ENCODE data around the gene ACOT8. TPM values are rescaled to one million over a fixed set of nuclear protein-coding genes. Genes with fewer than 3 reads are reported as not detected.
"Not testable (repeated sequence)": the region's sequence is repeated elsewhere in the genome, so short reads cannot be mapped to it uniquely, and the experiment has no call there.

ACOT8 gene
- total RNA-seq, 4 donors from 2014 or later: 56.9 to 93.8 (median 78.3) TPM

- Histone ChIP-seq H3K4me1 (peaks cover 0 to 27% (median 3%) of the 10 kb centered on the region in 4 donors), H3K36me3 (peaks cover 0 to 8% (median 0%) of the 10 kb centered on the region in 3 donors), H3K4me3 (peak overlapping the region; percentile 53 to 72 (median 67)), H3K27me3 (no peaks in the 10 kb centered on the region), H3K9me3 (no peaks in the 10 kb centered on the region), H3K27ac (peak overlapping the region; percentile 73 to 89 (median 84))
- no peak for TF ChIP-seq POLR2A (IDR thresholded peaks at IDR 0.05)
- TF ChIP-seq, protein P1, sequence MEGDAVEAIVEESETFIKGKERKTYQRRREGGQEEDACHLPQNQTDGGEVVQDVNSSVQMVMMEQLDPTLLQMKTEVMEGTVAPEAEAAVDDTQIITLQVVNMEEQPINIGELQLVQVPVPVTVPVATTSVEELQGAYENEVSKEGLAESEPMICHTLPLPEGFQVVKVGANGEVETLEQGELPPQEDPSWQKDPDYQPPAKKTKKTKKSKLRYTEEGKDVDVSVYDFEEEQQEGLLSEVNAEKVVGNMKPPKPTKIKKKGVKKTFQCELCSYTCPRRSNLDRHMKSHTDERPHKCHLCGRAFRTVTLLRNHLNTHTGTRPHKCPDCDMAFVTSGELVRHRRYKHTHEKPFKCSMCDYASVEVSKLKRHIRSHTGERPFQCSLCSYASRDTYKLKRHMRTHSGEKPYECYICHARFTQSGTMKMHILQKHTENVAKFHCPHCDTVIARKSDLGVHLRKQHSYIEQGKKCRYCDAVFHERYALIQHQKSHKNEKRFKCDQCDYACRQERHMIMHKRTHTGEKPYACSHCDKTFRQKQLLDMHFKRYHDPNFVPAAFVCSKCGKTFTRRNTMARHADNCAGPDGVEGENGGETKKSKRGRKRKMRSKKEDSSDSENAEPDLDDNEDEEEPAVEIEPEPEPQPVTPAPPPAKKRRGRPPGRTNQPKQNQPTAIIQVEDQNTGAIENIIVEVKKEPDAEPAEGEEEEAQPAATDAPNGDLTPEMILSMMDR (IDR thresholded peaks at IDR 0.05): no peak
- DNase-seq: no peak
These were observed 22.4 kb downstream of the ACOT8 start for GRCh38 chr20:45834797-45835161.

DNA sequence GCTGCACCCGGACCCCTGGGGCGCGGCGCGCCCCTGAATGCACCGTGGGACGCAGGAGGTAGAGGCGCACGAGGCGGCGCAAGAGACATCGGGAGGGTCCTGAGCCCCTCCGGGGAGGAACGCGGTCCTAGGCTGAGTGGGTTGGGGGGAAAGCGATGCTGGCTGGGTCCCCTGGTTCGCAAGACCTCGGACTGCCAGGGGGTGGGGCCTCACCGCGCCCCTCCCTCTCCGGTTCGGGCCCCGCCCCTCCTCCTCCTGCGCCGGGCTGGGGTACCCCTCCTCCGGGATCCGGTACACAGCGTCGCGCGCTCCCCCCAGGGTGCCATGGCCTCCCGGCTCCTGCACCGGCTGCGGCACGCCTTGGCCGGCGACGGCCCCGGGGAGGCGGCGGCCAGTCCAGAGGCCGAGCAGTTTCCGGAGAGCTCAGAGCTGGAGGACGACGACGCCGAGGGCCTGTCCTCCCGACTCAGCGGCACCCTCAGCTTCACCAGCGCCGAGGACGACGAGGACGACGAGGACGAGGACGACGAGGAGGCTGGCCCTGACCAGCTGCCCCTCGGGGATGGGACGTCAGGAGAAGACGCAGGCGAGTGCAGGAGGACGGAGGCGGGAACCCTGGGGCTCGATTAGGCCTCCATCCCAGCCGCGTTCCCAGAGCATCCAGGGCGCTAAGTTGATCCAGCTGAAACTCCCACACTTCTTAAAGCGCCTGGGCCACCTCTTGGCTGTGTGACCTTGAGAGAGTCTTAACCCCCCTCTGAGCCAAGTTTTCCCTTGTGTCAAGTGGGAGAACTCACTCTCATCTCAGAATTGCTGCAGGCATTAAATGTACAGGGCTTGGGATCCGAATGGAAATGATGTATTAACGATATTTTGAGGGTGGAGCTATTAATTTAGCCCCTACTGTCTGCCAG is 23.1 kb downstream of the ACOT8 start:
- DNase-seq: peak; percentile 54 to 84 (median 79)
- peak in 1 of 2 donors; percentile 1 for TF ChIP-seq POLR2A (IDR thresholded peaks at IDR 0.05)
- TF ChIP-seq, protein P1 (IDR thresholded peaks at IDR 0.05): peak in 1 of 6 experiments; percentile 7
- Histone ChIP-seq H3K36me3 (peaks cover 0 to 7% (median 0%) of the 10 kb centered on the region in 3 donors), H3K27ac (peak overlapping the region; percentile 73 to 89 (median 84)), H3K4me1 (peaks cover 0 to 27% (median 3%) of the 10 kb centered on the region in 4 donors), H3K27me3 (no peaks in the 10 kb centered on the region), H3K9me3 (no peaks in the 10 kb centered on the region), H3K4me3 (peak overlapping the region; percentile 53 to 72 (median 67))

DNA sequence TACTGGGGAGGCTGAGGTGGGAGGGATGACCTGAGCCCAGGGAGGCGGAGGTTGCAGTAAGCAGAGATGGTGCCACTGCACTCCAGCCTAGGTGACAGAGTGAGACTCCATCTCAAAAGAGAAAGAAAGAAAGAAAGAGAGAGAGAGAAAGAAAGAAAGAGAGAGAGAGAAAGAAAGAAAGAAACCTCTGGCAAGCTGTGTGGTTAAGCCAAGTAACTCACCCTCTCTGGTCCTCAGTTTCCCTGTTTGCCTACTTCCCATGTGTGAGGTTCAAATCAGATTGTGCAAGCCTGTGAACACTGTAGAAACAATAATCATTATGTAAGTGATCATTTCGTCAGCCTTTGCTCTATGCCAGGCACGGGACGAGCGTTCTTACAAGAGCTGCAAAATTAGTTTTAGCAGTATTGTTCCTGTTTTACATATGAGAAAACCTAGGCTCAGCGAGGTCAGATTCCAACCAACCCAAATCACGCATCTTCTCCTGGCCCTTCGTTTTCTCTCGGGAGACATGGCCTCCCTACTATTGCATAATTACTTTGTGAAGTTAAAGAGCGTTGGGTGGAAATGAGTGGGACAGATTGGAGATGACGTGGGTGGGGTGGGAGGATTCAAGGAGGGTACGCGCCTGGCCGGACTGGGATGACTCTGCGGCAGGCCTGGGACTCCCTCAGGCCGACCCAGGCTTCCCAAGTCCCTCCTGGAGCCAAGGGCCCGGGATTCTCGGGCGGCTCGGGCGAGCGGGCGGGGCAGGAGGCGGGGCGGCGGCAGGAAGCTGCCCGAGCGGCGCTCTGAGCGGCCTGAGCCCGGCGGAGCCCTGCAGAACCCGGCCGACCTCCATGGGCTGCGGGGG is 23.9 kb downstream of the ACOT8 start, which contains the start of gene SNX21:
Gene SNX21, plus strand, starts transcription at position 770 of the 853 bp plus-strand sequence. CDS start 121 bp downstream, outside the sequence.
- Histone ChIP-seq H3K4me1 (peaks cover 0 to 27% (median 3%) of the 10 kb centered on the region in 4 donors), H3K9me3 (no peaks in the 10 kb centered on the region), H3K27me3 (no peaks in the 10 kb centered on the region), H3K4me3 (peak within 1 kb of the TSS; percentile 53 to 72 (median 67)), H3K27ac (peak within 1 kb of the TSS; percentile 73 to 89 (median 84)), H3K36me3 (peaks cover 0 to 3% (median 0%) of the 10 kb centered on the region in 3 donors)
- TF ChIP-seq, protein P1 (IDR thresholded peaks at IDR 0.05): no peak
- TF ChIP-seq POLR2A (IDR thresholded peaks at IDR 0.05): peak; percentile 18 to 25
- peak; percentile 37 to 85 (median 83) for DNase-seq

GRCh38 chr20:45832619-45833018 is 24.6 kb downstream of the ACOT8 start:
- Histone ChIP-seq H3K36me3 (peaks cover 0 to 3% (median 0%) of the 10 kb centered on the region in 3 donors), H3K4me3 (peak overlapping the region in 1 of 4 donors; percentile 67), H3K27ac (peak overlapping the region; percentile 73 to 89 (median 84))

GRCh38 chr20:45829673-45830106 is 27.5 kb downstream of the ACOT8 start:
- H3K4me3 ChIP-seq, H3K27me3 ChIP-seq, H3K9me3 ChIP-seq, H3K27ac ChIP-seq, DNase-seq, H3K36me3 ChIP-seq: not testable (repeated sequence)
- H3K4me1 ChIP-seq: peaks cover 0 to 15% (median 3%) of the 10 kb centered on the region in 4 donors

More at GRCh38 chr20:45832619-45833018, 24.6 kb downstream of the ACOT8 start:
- Histone ChIP-seq H3K27me3 (no peaks in the 10 kb centered on the region), H3K9me3 (no peaks in the 10 kb centered on the region), H3K4me1 (peaks cover 0 to 27% (median 3%) of the 10 kb centered on the region in 4 donors)
- TF ChIP-seq, protein P1 (IDR thresholded peaks at IDR 0.05): no peak
- no peak for TF ChIP-seq POLR2A (IDR thresholded peaks at IDR 0.05)
- no peak for DNase-seq

All from Peyer's patch (tissue), 4 donors.